GM12873 (cell line): ENCODE data around the gene PCDH9.

Source experiments
- CTCF ChIP-seq: IDR thresholded peaks from 2 replicates; pipeline ENCODE4 v1.5.1; 2012; ENCODE audit warnings: low read depth, mild to moderate bottlenecking, moderate library complexity, low read length, control low read depth; ENCODE audit not compliant: insufficient read depth; ENCODE audit errors: missing control alignments

The PCDH9 gene

DNA sequence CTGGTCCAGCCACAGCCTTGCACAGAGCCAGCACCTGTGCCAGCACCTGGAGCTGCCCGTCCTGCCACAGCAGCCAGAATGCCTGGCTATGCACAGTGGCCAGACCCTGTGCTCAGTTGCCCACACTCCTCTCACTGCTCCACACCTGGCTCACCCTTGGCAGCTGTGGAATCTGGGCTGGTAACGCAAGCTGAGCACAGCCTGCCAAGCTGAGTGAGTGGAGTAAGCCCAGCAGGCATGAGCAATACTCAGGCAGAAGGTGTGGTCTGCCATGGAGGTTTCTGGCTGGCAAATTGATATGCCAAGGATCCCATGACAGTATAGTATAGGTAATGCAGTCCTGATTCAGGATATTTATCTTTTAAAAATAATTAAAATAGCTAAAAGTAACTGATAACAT, 122.2 kb downstream of the PCDH9 start:
- no peak for TF ChIP-seq CTCF

- no peak for TF ChIP-seq CTCF
Measured at GRCh38 chr13:67106502-67107057, 123.6 kb downstream of the PCDH9 start.

DNA sequence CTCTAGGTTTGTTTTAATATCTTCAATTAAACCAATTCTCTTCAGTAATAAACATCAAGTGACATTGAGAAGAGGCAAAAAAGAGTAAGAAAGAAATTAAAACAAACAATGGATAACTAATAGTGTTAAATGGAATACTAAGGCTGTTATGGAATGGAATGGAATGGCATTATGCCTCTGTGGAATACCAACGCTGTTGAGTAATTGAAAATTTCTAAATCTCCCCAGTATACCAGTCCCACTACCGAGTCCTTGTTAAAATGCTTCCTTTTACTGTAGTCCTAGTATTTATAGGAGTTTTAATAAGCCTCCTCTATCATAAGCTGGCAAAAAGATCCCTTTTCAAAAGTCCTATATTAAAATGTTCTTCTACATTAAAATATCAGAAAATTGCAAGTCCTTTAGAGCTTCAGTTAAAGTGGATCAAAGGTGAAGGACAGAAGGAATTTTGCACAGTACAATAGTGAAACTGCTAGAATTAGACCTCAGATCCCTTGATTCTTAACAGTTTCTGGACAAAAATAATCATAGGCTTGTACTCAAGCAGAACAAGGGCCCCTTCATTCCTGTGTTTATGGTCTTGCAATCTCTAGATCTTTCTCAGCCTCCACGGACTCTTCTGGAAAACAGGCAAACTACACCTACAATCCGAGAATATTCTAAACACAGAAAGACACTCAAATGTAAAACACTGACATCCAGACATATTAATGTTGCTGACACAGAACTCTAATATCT, 128.2 kb downstream of the PCDH9 start:
- TF ChIP-seq CTCF = no peak

GRCh38 chr13:67100730-67101129, 129.4 kb downstream of the PCDH9 start:
- TF ChIP-seq CTCF = no peak

- no peak for TF ChIP-seq CTCF
Measured at GRCh38 chr13:67099494-67099893, 130.6 kb downstream of the PCDH9 start.

GRCh38 chr13:67097892-67098452, 132.2 kb downstream of the PCDH9 start:
- no peak for TF ChIP-seq CTCF

DNA sequence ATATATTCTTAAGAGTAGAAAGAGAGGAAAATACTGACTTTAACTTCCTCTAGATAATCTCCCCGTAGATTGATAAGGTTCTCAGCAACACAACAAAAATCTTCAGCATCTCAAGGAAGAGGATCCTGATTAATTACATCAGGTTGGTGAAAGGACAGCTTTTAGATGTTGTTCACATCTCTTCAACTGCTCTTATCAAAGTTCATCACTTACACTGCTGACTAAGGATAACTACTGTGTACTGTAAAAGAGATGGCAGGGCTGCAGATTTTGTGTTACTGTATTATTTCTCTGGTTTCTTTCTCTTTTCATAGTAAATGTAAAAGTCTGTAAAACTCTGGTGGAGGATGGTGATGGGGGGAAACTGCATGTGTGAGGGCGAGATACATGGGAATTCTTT, 133.7 kb downstream of the PCDH9 start:
- TF ChIP-seq CTCF = no peak
